Ishikawa (cell line): ENCODE results near the gene RAD51B.
A peak's percentile ranks its signal among the peaks of the same experiment; 100 is the strongest.

Source experiments
- CEBPB ChIP-seq: IDR thresholded peaks from 2 replicates; pipeline ENCODE4 v1.6.1; 2012
- CREB1 ChIP-seq: IDR thresholded peaks from 2 replicates; pipeline ENCODE4 v1.6.1; 2012; ENCODE audit warnings: low read depth
- EGR1 ChIP-seq: IDR thresholded peaks from 2 replicates; pipeline ENCODE4 v1.6.1; 2012
- EP300 ChIP-seq: IDR thresholded peaks from 2 replicates; pipeline ENCODE4 v1.6.1; 2012; ENCODE audit warnings: borderline replicate concordance
- FOXM1 ChIP-seq: IDR thresholded peaks from 2 replicates; pipeline ENCODE4 v1.6.1; 2012; ENCODE audit warnings: low read depth, borderline replicate concordance
- MAX ChIP-seq: IDR thresholded peaks from 2 replicates; pipeline ENCODE4 v1.6.1; 2012
- NFIC ChIP-seq: IDR thresholded peaks from 2 replicates; pipeline ENCODE4 v1.6.1; 2012
- RAD21 ChIP-seq: IDR thresholded peaks from 2 replicates; pipeline ENCODE4 v1.6.1; 2012; ENCODE audit warnings: low read depth
- TAF1 ChIP-seq: IDR thresholded peaks from 2 replicates; pipeline ENCODE4 v1.6.1; 2012; ENCODE audit warnings: low read depth, mild to moderate bottlenecking
- TCF12 ChIP-seq: IDR thresholded peaks from 2 replicates; pipeline ENCODE4 v1.6.1; 2012; ENCODE audit warnings: low read depth
- TEAD4 ChIP-seq: IDR thresholded peaks from 2 replicates; pipeline ENCODE4 v1.6.1; 2012
- USF1 ChIP-seq: IDR thresholded peaks from 2 replicates; pipeline ENCODE4 v1.6.1; 2012
- YY1 ChIP-seq: IDR thresholded peaks from 2 replicates; pipeline ENCODE4 v1.6.1; 2012; ENCODE audit warnings: low read depth
- ZBTB7A ChIP-seq: IDR thresholded peaks from 2 replicates; pipeline ENCODE4 v1.6.1; 2012; ENCODE audit warnings: low read depth
- TF ChIP-seq, protein P1 (sequence below): IDR thresholded peaks from 2 replicates; pipeline ENCODE4 v1.6.1; 2012; ENCODE audit warnings: low read depth, mild to moderate bottlenecking

RAD51B gene

GRCh38 chr14:68580671-68581070 is 761.1 kb downstream of the RAD51B start:
- TF ChIP-seq TAF1: no peak
- TF ChIP-seq YY1: no peak
- no peak for TF ChIP-seq USF1
- no peak for TF ChIP-seq TEAD4
- TF ChIP-seq, protein P1, sequence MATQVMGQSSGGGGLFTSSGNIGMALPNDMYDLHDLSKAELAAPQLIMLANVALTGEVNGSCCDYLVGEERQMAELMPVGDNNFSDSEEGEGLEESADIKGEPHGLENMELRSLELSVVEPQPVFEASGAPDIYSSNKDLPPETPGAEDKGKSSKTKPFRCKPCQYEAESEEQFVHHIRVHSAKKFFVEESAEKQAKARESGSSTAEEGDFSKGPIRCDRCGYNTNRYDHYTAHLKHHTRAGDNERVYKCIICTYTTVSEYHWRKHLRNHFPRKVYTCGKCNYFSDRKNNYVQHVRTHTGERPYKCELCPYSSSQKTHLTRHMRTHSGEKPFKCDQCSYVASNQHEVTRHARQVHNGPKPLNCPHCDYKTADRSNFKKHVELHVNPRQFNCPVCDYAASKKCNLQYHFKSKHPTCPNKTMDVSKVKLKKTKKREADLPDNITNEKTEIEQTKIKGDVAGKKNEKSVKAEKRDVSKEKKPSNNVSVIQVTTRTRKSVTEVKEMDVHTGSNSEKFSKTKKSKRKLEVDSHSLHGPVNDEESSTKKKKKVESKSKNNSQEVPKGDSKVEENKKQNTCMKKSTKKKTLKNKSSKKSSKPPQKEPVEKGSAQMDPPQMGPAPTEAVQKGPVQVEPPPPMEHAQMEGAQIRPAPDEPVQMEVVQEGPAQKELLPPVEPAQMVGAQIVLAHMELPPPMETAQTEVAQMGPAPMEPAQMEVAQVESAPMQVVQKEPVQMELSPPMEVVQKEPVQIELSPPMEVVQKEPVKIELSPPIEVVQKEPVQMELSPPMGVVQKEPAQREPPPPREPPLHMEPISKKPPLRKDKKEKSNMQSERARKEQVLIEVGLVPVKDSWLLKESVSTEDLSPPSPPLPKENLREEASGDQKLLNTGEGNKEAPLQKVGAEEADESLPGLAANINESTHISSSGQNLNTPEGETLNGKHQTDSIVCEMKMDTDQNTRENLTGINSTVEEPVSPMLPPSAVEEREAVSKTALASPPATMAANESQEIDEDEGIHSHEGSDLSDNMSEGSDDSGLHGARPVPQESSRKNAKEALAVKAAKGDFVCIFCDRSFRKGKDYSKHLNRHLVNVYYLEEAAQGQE: no peak
- TF ChIP-seq EGR1: no peak
- no peak for TF ChIP-seq TCF12
- no peak for TF ChIP-seq EP300
- no peak for TF ChIP-seq CREB1
- no peak for TF ChIP-seq MAX
- TF ChIP-seq CEBPB: no peak
- no peak for TF ChIP-seq FOXM1

DNA sequence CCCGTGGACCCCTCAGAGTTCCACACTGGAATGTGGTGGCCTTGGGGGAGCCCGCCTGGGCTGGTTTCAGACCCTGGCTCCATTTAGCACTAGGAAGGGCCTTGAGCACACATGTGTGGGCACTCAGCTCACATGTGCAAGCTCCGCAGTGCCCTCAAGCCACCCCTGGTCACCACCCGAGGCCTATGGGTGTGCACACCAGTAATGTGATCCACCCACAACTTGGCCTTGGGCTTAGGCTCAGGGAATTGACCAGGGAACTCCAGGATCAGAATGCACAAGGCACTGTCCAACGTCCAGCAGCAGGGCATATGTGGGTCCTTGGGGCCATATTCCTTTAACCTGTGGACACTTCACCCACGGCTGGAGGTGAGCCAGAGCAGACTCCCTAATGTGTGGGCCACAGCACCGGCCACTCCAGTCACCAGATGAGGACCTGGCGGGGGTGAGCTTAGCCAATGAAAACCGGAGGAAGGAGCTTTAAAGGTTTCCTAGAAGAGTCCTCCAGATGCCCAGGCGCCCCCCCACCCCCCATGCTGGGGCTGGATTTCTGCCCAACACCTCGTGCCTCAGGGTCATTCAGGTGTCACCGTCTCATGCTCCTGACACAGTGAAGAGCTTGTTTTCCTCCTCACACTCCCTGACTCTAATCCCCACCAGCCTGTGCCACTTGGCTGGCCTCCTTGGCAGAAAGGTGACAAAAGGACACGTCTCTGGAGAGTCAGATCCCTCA is 764.1 kb downstream of the RAD51B start:
- TF ChIP-seq ZBTB7A: no peak
- 0 out of 2 replicates have a peak, but pooled peaks have one; percentile 34 for TF ChIP-seq YY1
- TF ChIP-seq EP300: peak; percentile 75; the same call in 1 of the 2 replicates
- peak; percentile 93 for TF ChIP-seq NFIC
- peak; percentile 14; the same call in 1 of the 2 replicates for TF ChIP-seq RAD21
- TF ChIP-seq, protein P1: peak; percentile 48
- TF ChIP-seq EGR1: no peak
- peak; percentile 49 for TF ChIP-seq TEAD4
- peak; percentile 34; the same call in 1 of the 2 replicates for TF ChIP-seq USF1
- no peak for TF ChIP-seq CREB1
- no peak for TF ChIP-seq CEBPB
- TF ChIP-seq TCF12: peak; percentile 86
- peak; percentile 65 for TF ChIP-seq MAX
- peak; percentile 59; the same call in 1 of the 2 replicates for TF ChIP-seq FOXM1
- TF ChIP-seq TAF1: no peak

GRCh38 chr14:68584786-68585185 is 765.2 kb downstream of the RAD51B start:
- no peak for TF ChIP-seq YY1
- TF ChIP-seq NFIC: no peak
- TF ChIP-seq FOXM1: no peak
- TF ChIP-seq EGR1: no peak
- TF ChIP-seq MAX: no peak
- TF ChIP-seq TAF1: no peak
- TF ChIP-seq CEBPB: no peak
- TF ChIP-seq, protein P1: no peak
- TF ChIP-seq CREB1: no peak
- no peak for TF ChIP-seq RAD21
- TF ChIP-seq ZBTB7A: no peak
- TF ChIP-seq USF1: no peak
- no peak for TF ChIP-seq EP300
- TF ChIP-seq TCF12: no peak
- no peak for TF ChIP-seq TEAD4

GRCh38 chr14:68585690-68586089 is 766.1 kb downstream of the RAD51B start:
- TF ChIP-seq RAD21 (no peak), FOXM1 (no peak), YY1 (no peak), USF1 (no peak), TEAD4 (no peak), MAX (no peak), ZBTB7A (no peak), EGR1 (no peak), NFIC (no peak), EP300 (no peak), TCF12 (no peak), CREB1 (no peak), CEBPB (no peak), TAF1 (no peak)
- TF ChIP-seq, protein P1: no peak
